Suprapubic skin (tissue), 4 donors: Measurements from ENCODE around the gene TPRA1. TPM values are rescaled to one million over a fixed set of nuclear protein-coding genes. Genes with fewer than 3 reads are reported as not detected.

Source experiments
- DNase-seq, 2 donors: peaks; one replicate each; pipeline ENCODE4 v3.0.0-alpha.2; 2019; ENCODE audit warnings: low spot score in 2 of 2
- H3K27ac ChIP-seq: fragments of 200-600 bp; sonication (generic); one replicate; pipeline ENCODE4 v1.5.1; 2019
- H3K27me3 ChIP-seq: fragments of 200-600 bp; sonication (generic); one replicate; pipeline ENCODE4 v1.5.1; 2019
- H3K36me3 ChIP-seq: fragments of 200-600 bp; sonication (generic); one replicate; pipeline ENCODE4 v1.5.1; 2019
- H3K4me1 ChIP-seq: fragments of 200-600 bp; sonication (generic); one replicate; pipeline ENCODE4 v1.5.1; 2019
- H3K4me3 ChIP-seq: fragments of 200-600 bp; sonication (generic); one replicate; pipeline ENCODE4 v1.5.1; 2019; ENCODE audit warnings: mild to moderate bottlenecking
- H3K9me3 ChIP-seq: fragments of 200-600 bp; sonication (generic); one replicate; pipeline ENCODE4 v1.5.1; 2019
- CTCF ChIP-seq, 2 donors: fragments of 200-600 bp in 1 of 2; fragments of 450-650 bp in 1 of 2; sonication (generic) in 1 of 2; IDR thresholded peaks; one replicate each; pipeline ENCODE4 v1.5.1; 2016 to 2019; ENCODE audit warnings: antibody characterized with exemption in 2 of 2, mild to moderate bottlenecking in 1 of 2, moderate library complexity in 1 of 2
- EP300 ChIP-seq: sonication (generic); formaldehyde crosslinking; IDR thresholded peaks from one replicate; pipeline ENCODE4 v1.6.1; 2017; ENCODE audit warnings: antibody characterized with exemption
- POLR2A ChIP-seq, 2 donors: fragments of 450-650 bp; IDR thresholded peaks; one replicate each; pipeline ENCODE4 v1.6.1; 2017; ENCODE audit warnings: antibody characterized with exemption in 2 of 2, mild to moderate bottlenecking in 2 of 2, moderate library complexity in 2 of 2
- POLR2AphosphoS5 ChIP-seq, 3 donors: sonication (generic); formaldehyde crosslinking; IDR thresholded peaks; one replicate each; pipeline ENCODE4 v1.6.1; 2017; ENCODE audit warnings: antibody characterized with exemption in 3 of 3
- WGBS: methylation state at CpG from one replicate; pipeline ENCODE4 v1.1.5; 2018; 5-methylcytosine and 5-hydroxymethylcytosine counted together
- total RNA-seq, 4 donors: library from RNA; depleted of rRNA; stranded (reverse); fragments of >200 nt; gene quantifications; one replicate each; pipeline ENCODE4 v1.1.0, GENCODE V29; 2016

TPRA1 gene
- total RNA-seq, 4 donors from 2014 or later = 43.7 to 82.3 (median 64.3) TPM

- no peaks in the 10 kb centered on the region for H3K27me3 ChIP-seq
- no peaks in the 10 kb centered on the region for H3K9me3 ChIP-seq
- 91% methylated on average over 6 of the region's 6 CpGs for WGBS
- no peaks in the 10 kb centered on the region for H3K36me3 ChIP-seq
- H3K4me1 ChIP-seq = peaks cover 50% of the 10 kb centered on the region
- DNase-seq = no peak
- no peak overlapping the region for H3K27ac ChIP-seq
- H3K4me3 ChIP-seq = no peak overlapping the region
- TF ChIP-seq POLR2A (IDR thresholded peaks at IDR 0.05) (no peak), EP300 (no peak), POLR2AphosphoS5 (IDR thresholded peaks at IDR 0.05) (no peak), CTCF (IDR thresholded peaks at IDR 0.05) (no peak)
Observed at GRCh38 chr3:127585813-127586413, 4.6 kb downstream of the TPRA1 start.

- no peaks in the 10 kb centered on the region for H3K9me3 ChIP-seq
- no peak for TF ChIP-seq CTCF (IDR thresholded peaks at IDR 0.05)
- TF ChIP-seq POLR2A (IDR thresholded peaks at IDR 0.05) = no peak
- no peak for TF ChIP-seq POLR2AphosphoS5 (IDR thresholded peaks at IDR 0.05)
- no peak for TF ChIP-seq EP300
- peaks cover 50% of the 10 kb centered on the region for H3K4me1 ChIP-seq
- H3K36me3 ChIP-seq = no peaks in the 10 kb centered on the region
- DNase-seq = no peak
- 51% methylated on average over 4 of the region's 4 CpGs for WGBS
- no peaks in the 10 kb centered on the region for H3K27me3 ChIP-seq
- no peak overlapping the region for H3K27ac ChIP-seq
- no peak overlapping the region for H3K4me3 ChIP-seq
Observed at GRCh38 chr3:127585163-127585812, 5.2 kb downstream of the TPRA1 start.

- Histone ChIP-seq H3K4me3 (no peak overlapping the region), H3K27ac (no peak overlapping the region), H3K27me3 (no peaks in the 10 kb centered on the region), H3K9me3 (no peaks in the 10 kb centered on the region), H3K4me1 (peaks cover 50% of the 10 kb centered on the region), H3K36me3 (peaks cover 5% of the 10 kb centered on the region)
- no peak for DNase-seq
- TF ChIP-seq POLR2A (IDR thresholded peaks at IDR 0.05) (no peak), CTCF (IDR thresholded peaks at IDR 0.05) (no peak), POLR2AphosphoS5 (IDR thresholded peaks at IDR 0.05) (no peak), EP300 (no peak)
- 91% methylated on average over 6 of the region's 6 CpGs for WGBS
Observed at GRCh38 chr3:127584734-127585133, 5.8 kb downstream of the TPRA1 start.

- no peak for DNase-seq
- no peaks in the 10 kb centered on the region for H3K27me3 ChIP-seq
- H3K36me3 ChIP-seq = peaks cover 40% of the 10 kb centered on the region
- H3K4me1 ChIP-seq = peaks cover 18% of the 10 kb centered on the region
- TF ChIP-seq EP300 (no peak), POLR2AphosphoS5 (IDR thresholded peaks at IDR 0.05) (no peak), POLR2A (IDR thresholded peaks at IDR 0.05) (no peak), CTCF (IDR thresholded peaks at IDR 0.05) (no peak)
- H3K27ac ChIP-seq = no peak overlapping the region
- H3K4me3 ChIP-seq = no peak overlapping the region
- H3K9me3 ChIP-seq = no peaks in the 10 kb centered on the region
- WGBS = 89% methylated on average over 11 of the region's 11 CpGs
Observed at GRCh38 chr3:127580327-127581060, 10.0 kb downstream of the TPRA1 start.

GRCh38 chr3:127578802-127579201, 11.7 kb downstream of the TPRA1 start:
- WGBS = 100% methylated on average over 1 of the region's 6 CpGs
- peaks cover 13% of the 10 kb centered on the region for H3K4me1 ChIP-seq
- DNase-seq = no peak
- H3K27me3 ChIP-seq = no peaks in the 10 kb centered on the region
- no peak overlapping the region for H3K4me3 ChIP-seq
- no peak for TF ChIP-seq POLR2AphosphoS5 (IDR thresholded peaks at IDR 0.05)
- peaks cover 52% of the 10 kb centered on the region for H3K36me3 ChIP-seq
- H3K27ac ChIP-seq = no peak overlapping the region
- H3K9me3 ChIP-seq = no peaks in the 10 kb centered on the region
